Keratinocyte (primary cell): ENCODE results near the gene POR.

Source experiments
- CTCF ChIP-seq, 3 experiments: IDR thresholded peaks in 1 of 3; conservative IDR thresholded peaks in 1 of 3; optimal IDR thresholded peaks in 1 of 3; 2 replicates in 2 of 3; 3 replicates in 1 of 3; pipeline versions ENCODE3 to v1.5.1; 2011; ENCODE audit warnings: low read length in 3 of 3, mild to moderate bottlenecking in 3 of 3, moderate library complexity in 2 of 3, control low read depth in 1 of 3, inconsistent platforms in 1 of 3; ENCODE audit not compliant: insufficient read depth in 2 of 3; ENCODE audit errors: extremely low read depth in 1 of 3
- EZH2 ChIP-seq: IDR thresholded peaks from one replicate; pipeline ENCODE4 v1.6.1; 2012; ENCODE audit warnings: inconsistent platforms, mild to moderate bottlenecking, low read length, moderate library complexity

DNA sequence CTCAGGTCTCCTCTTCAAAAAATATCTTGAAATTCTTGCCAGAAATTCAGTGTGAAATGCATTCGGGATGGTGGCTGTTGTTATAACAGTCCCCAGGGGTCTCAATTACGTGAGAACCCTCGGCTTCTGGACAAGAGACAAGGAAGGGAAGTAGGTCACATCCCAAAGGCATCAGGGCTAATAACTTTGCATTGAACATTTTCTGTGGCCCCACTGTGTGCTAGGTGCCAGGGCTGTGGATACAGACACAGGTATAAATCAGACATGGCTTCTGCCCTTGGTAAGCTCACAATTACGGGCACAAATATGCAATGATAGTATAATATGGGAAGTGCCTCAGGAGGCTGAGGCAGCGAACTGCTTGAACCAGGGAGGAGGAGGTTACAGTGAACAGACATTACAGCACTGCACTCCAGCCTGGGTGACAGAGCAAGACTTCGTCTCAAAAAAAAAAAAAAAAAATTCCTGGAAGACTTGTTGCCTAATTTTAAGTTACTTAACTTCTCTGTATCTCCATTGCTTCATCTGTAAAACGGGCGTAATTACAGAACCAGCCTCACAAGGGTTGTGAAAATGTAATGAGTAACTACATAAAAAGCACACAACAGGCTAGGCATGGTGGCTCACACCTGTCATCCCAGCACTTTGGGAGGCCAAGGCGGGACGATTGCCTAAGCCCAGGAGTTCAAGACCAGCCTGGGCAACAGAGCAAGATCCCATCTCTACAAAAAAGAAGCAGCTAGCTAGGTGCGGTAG lies 38.7 kb upstream of the POR start:
- TF ChIP-seq CTCF (optimal IDR thresholded peaks at IDR 0.05 in 1 of 3, IDR thresholded peaks at IDR 0.05 in 1 of 3, conservative IDR thresholded peaks at IDR 0.05 in 1 of 3; ENCODE audit: extremely low read depth in 1 of 3, insufficient read depth in 2 of 3, low read length in 3 of 3) (no peak), EZH2 (no peak)
